DMS53 treated with DMSO at 0.1 percent for 48 hours (cell line): ENCODE data around the gene TMEM183A.
A peak's percentile ranks its signal among the peaks of the same experiment; 100 is the strongest.

Experiments used
- DNase-seq: peaks from one replicate; lab custom pipeline; 2025; ENCODE audit not compliant: unreplicated experiment; lab: John Stamatoyannopoulos, UW

Gene TMEM183A

GRCh38 chr1:203028784-203029553 lies 21.8 kb downstream of the TMEM183A start:
- no peak for DNase-seq

- no peak for DNase-seq
Observed at GRCh38 chr1:203031467-203031866, 24.3 kb downstream of the TMEM183A start.

- no peak for DNase-seq
Observed at GRCh38 chr1:203033287-203033686, 26.1 kb downstream of the TMEM183A start.

- DNase-seq: no peak
Observed at GRCh38 chr1:203033917-203034316, 26.7 kb downstream of the TMEM183A start.

GRCh38 chr1:203034422-203035110 lies 27.4 kb downstream of the TMEM183A start:
- DNase-seq: no peak

- DNase-seq: no peak
Observed at GRCh38 chr1:203035111-203036000, 28.2 kb downstream of the TMEM183A start.

GRCh38 chr1:203036135-203036534 lies 29.0 kb downstream of the TMEM183A start:
- DNase-seq: no peak

- no peak for DNase-seq
Observed at GRCh38 chr1:203036537-203036936, 29.4 kb downstream of the TMEM183A start.

- no peak for DNase-seq
Observed at GRCh38 chr1:203037509-203038190, 30.5 kb downstream of the TMEM183A start.

- DNase-seq: no peak
Observed at GRCh38 chr1:203038217-203038741, 31.1 kb downstream of the TMEM183A start.

GRCh38 chr1:203038891-203039608 lies 31.9 kb downstream of the TMEM183A start:
- DNase-seq: peak; percentile 70

- DNase-seq: peak; percentile 31
Observed at GRCh38 chr1:203039609-203040512, 32.7 kb downstream of the TMEM183A start.

GRCh38 chr1:203040513-203041275 lies 33.5 kb downstream of the TMEM183A start:
- no peak for DNase-seq

- DNase-seq: no peak
Observed at GRCh38 chr1:203041351-203041932, 34.3 kb downstream of the TMEM183A start.

GRCh38 chr1:203043830-203044545 lies 36.8 kb downstream of the TMEM183A start:
- DNase-seq: no peak

- DNase-seq: no peak
Observed at GRCh38 chr1:203044546-203045250, 37.5 kb downstream of the TMEM183A start.

GRCh38 chr1:203045336-203045735 lies 38.2 kb downstream of the TMEM183A start:
- DNase-seq: no peak
